NCI-H1105 (cell line): Measurements from ENCODE around the gene PLXNA1.

Experiments used
- DNase-seq: peaks from one replicate; lab custom pipeline; 2025; lab: John Stamatoyannopoulos, UW

Gene PLXNA1

DNA sequence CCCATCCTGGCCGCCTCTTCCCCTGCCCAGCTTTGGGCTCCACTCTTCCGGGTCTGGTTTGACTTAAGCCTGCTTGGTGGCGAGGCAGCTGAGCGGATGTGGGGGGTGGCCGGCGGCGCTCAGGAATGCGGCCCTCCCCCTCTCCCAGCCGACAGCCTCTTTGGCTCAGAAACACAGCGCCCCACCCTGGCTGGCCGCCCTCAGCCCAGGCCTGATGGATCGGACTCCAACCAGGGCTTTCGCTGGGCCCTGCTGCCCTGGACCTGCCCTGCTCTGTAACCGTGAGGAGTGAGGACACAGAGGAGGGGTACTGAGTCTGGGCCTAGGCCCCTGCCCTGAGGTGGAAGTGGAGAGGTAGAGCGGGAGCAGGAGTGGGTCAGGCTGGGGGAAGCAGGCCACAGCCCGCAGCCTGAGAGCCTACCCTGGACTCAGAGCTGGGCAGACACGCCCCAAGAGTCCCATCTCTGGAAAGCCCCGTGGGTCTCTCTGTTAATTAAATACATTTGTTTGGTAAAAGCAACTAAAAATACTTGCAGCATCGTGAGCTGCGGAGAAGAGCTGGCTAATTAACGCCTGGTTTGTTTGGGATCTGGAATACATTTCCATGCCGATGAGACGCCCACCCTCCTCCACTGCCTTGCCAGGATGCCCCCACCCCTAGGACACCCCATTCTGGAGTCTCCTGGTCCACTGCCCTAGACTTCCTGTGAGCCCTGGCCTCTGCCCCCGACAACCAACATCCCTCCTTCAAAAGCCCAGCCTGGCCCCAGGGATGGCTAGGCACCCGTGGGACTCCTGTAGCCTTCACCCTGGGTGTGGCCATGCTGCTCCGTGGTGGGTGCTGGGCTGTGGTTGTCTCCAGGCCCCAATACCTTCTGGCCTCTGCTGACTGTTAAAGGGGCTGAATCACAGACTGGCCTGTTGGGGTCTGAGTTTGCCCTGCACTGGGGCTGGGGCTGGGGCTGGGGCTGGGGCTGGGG lies 19.6 kb downstream of the PLXNA1 start:
- no peak for DNase-seq

DNA sequence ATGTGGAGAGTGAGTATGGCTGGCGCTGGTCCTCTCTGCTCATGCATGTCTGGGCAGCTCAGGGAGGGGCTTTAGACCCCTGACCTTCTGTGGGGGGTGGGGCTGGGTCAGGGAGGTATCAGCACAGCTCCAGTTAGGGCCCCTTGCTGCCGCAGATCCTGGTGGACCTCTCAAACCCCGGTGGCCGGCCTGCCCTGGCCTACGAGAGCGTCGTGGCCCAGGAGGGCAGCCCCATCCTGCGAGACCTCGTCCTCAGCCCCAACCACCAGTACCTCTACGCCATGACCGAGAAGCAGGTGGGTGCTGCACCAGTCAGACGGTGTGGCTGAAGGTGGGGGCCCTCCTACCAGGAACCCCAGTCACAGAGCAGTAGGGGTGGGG lies 20.2 kb downstream of the PLXNA1 start:
- no peak for DNase-seq

DNA sequence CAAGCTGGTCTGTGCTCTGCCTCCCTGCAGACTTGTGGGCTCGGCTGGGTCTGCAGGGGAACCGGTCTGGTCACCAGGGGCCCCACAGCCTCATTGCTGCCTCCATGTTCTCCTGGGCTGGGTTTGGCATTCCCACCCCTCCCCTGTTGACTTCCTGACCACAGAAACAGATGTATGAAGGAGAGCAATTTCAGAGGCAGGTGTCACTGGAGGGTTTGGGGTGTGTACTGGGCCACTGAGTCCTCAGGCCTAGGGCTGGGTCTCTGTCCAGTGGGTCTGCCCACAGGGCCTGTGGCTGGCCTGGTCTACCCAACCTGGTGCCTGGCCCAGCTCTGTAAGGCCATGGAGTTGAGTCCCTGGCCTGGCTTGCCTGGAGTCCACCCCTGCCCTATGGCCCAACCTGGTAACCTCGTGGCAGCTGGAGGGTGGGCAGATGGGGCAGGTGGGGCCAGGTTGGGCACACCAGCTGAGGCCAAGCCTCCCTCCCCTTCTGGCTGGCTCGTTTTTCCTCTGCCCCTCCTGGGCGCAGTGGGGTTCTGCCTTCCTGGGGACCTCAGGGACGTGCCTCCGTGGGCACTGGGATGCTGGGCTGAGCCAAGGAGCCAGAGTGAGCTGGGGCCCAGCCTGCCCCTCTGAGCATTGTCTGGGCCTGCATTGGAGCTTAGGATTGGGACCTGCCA lies 20.8 kb downstream of the PLXNA1 start:
- no peak for DNase-seq

DNA sequence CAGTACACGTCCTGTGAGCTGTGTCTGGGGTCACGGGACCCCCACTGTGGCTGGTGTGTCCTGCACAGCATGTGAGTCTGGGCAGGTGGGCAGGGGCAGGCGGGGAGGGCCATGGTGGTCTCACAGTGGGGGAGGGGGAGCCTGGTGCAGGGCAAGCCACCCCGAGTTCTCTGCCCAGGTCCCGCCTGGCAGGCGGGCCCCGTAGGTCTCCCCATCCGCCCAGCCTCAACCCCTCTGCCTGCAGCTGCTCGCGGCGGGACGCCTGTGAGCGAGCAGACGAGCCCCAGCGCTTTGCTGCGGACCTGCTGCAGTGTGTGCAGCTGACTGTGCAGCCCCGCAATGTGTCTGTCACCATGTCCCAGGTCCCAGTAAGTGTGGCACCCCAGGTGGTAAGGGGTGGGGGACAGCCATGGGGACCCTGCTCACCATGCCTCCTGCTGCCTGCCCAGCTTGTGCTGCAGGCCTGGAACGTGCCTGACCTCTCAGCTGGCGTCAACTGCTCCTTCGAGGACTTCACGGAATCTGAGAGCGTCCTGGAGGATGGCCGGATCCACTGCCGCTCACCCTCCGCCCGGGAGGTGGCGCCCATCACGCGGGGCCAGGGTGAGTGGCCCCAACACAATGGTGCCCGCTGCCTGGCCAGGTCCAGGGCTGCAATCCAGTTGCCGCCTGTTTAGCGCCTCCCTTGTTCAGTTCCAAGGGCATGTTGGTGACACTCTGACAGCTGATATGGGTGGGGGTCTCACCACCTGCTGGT lies 21.9 kb downstream of the PLXNA1 start:
- DNase-seq, result no peak

DNA sequence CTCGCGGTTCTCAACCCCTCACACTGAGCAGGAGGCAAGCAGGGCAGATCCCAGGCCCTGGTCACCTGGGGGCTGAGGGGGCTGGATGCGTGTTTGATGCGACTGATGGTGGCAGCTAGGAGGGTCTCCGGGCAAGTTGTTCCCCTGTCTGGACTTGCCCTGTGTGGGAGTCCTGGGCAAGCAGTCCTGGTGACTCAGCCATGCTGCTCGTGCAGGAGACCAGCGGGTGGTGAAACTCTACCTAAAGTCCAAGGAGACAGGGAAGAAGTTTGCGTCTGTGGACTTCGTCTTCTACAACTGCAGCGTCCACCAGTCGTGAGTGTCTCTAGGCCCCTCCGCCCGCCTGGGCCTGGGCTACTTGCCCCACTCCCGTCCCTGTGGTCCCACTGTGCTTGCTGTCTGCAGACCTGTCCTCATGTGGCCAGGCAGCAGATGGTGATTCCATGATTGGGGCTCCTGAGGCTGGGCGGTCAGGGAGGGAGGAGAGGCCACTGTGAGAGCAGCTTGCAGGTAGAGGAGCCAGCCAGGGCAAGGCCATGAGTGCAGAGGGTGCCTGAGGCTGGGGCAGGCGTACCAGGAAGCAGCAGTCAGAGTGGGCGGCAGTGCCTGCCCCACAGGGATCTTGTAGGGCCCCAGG lies 23.1 kb downstream of the PLXNA1 start:
- no peak for DNase-seq

DNA sequence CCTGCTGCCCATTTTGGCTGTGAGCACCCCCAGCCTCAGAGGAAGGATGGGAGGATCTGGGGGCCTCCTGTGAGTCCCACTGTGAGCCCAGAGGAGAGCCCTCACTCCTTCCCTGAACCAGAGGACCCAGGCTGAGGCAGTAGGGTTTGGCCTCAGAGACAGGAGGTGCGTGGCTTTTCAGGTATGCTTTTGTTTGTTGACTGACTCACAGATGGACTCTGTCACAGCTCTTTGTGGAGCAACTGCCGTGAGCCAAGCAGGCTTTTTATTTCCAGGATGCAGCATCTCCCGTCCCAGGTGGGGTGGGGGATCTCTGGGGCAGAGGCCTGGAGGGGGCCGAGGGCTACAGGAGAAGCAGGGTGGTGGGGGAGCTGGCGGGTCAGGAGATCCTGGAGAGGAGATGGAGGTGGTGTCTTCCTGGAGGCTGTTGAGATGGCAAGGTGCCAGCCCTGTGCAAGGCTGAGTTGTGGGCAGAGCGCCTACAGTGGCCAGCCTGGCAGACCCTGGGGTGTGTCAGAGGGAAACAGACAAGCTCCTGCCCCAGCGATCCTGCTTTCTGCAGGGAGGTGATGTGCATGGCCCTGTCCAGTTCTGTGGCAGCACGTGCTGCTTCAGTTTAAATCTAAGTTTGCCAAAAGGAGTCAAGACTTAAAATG lies 24.0 kb downstream of the PLXNA1 start:
- DNase-seq, result no peak

DNA sequence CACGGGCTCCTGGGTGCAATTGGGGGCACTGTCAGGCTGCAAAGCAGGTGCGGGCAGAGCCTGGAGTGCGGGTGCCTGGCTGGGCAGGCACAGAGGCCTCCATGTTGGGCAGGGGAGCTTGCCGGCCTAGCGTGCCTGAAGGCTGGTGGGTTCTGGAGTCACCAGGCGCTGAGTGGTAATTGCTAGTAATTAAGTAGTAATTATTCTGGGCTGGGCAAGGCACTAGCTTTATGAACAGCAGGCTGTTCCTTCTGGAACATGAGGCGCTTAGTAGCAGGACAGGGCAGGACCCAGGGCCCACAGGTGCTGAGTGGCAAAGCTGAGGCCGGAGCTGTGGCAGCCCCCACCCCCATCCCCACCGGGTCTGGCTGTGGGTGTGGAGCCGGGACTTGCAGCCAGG lies 25.3 kb downstream of the PLXNA1 start:
- peak; percentile 92 for DNase-seq

DNA sequence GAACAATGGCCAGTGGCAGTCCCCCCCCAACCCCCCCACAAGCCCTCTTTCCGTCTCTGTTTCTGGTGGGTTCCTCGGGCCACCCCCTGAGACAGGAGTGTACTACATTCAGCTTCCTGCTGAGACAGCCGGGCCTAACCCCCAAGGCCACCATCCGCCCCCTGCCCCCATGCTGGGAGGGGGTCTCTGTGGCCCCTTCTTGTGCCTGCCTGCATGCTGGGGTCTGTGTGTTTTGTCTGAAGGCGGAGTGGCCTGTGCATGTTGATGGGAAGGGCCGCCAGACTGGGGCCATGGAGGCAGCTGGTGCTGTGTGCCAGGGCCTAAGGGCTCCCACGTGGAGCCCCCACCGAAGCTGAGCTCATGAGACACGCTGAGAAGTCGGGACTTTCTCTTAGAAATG lies 26.6 kb downstream of the PLXNA1 start:
- no peak for DNase-seq

DNA sequence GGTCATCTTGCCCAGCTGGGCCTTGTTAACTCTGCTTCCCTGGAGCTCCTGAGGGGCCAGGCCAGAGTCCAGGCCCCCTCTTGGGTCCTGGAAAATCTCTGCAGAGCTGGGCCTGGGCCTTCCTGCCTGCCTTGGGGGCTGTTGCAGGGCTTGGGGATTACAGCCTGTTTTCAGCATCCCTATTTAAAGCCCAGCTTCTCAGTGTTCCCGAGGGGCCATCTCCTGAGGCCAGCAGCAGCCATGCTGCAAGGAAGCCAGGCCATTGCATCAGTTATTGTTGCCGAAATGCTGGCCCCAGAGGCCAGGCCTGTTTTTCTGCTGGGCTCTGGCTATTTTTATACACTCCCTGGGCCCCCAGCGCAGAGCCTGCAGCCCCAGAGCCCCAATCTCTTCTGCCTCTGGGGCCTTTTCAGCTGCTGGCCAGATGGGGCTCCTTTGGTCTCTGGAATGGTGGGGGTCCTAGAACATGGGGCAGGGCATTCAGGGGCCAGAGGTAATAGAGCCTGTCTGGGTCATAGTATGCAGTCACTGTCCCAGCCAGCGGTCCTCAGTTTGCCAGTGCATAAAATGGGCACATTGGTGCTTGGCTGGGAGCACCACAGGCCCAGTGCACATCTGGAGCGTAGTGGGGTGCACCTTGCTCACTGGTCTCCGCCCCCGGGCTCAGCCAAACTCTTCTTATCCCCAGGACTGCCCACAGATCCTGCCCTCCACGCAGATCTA lies 28.5 kb downstream of the PLXNA1 start:
- no peak for DNase-seq

DNA sequence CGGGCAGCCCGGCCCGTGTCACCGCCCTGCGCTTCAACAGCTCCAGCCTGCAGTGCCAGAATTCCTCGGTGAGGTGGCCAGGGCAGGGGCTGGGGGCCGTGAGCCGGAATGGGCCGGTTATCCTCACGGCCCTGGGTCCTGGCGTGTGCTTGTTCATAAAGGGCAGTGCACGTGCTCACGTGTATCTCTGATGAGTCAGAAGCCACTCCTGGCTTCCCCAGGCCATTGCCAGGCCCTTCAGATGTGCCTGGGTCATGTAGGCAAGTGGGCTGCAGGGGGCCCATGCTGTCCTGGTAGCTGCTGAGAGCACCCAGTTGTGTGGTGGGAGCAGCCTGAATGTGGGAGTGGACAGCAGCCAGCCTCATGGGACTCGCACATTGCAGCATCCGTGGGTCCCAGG lies 29.2 kb downstream of the PLXNA1 start:
- DNase-seq, result no peak

DNA sequence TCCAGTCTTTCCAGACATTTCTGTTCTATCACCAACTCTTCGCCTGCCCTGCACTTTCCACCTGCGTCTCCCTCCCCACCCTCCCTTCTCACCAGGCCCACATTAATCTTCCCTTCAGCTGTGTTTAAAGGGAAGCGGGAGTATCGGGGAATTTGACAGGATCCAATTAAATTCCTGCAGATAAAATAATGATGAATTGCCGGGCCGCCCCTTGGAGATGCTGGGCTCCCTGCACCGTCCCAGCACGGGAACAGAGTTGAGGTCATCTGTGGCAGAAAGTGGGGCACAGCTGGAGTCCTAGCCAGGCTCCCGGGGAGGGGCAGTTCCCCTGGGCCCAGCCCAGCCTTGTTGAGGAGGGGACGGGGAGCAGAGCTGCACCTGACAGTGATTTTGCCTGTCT lies 30.3 kb downstream of the PLXNA1 start:
- no peak for DNase-seq

DNA sequence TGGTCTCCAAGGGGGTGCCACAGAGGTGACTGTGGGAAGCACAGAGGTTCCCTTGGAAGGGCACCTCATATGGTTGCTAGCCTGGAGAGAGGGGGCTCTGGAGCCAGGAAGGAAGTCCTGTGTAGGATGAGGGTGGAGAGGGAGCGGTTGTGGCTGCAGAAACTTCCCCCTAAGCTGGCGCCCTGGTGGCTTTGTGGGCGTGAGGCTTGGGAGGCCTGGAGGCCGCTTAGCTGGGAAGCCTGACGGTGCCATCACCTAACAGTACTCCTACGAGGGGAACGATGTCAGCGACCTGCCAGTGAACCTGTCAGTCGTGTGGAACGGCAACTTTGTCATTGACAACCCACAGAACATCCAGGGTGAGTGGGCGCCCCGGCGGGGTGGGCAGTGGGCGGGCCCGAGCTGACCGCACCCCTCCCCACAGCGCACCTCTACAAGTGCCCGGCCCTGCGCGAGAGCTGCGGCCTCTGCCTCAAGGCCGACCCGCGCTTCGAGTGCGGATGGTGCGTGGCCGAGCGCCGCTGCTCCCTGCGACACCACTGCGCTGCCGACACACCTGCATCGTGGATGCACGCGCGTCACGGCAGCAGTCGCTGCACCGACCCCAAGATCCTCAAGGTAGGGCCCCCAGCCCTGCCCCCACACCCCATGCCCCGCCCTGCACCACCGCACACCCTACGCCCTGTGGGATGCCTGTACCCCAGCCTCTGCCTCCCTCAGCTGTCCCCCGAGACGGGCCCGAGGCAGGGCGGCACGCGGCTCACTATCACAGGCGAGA lies 31.0 kb downstream of the PLXNA1 start:
- no peak for DNase-seq

DNA sequence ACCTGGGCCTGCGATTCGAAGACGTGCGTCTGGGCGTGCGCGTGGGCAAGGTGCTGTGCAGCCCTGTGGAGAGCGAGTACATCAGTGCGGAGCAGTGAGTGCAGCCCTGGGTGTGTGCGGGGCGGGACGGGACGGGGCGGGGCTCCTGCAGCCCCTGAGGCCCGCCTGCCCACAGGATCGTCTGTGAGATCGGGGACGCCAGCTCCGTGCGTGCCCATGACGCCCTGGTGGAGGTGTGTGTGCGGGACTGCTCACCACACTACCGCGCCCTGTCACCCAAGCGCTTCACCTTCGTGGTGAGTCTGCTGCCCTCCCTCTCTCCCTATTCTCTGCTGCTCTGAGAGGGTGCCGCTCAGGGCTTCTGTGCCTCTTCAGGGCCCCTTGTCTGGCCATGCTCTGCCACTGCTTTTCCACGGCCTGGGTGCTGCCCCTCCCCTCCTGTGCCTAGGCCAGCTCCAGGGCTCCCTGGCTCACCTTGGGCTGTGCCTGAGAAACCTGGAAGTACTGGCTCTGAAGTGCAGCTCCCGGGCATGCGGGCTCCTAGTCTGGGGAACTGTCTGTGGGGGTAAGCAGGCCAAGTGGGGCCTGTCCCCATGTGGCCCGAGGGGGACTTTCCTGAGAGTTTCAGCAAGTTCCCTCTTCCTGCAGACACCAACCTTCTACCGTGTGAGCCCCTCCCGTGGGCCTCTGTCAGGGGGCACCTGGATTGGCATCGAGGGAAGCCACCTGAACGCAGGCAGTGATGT lies 31.8 kb downstream of the PLXNA1 start:
- no peak for DNase-seq

DNA sequence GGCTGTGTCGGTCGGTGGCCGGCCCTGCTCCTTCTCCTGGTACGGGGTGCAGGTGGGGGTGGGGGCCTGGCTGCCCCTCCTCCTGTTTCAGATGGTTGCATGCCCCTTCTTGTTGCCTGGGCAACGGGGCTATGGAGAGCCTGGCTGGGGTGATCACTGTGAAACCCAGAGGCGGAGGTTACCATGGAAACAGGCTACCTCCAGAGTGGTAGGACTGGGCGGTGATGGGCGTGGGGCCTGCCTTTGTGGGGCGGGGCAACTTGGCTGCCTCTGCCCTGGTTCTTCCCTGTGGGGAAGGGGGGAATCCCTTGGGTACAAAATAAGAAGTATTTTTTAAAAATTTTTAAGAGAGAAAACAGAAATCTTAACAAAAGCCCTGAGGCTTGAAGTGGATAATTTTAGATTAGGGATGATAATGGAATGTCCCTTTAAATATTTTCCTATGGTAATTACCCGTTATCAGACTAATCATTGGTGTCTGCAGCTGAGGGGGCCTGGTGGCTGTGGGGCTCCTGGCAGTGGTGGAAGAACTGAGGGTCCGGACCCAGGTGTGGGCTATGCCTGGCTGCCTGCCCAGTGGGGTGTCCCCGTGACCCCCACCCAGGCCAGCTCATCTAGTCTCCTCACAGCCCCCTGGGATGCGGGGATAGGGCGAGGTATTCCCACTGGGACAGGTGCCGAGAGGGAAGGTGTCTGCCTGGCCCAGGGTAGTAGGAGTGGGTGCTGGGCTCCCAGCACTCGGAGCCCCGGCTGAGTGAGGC lies 32.5 kb downstream of the PLXNA1 start:
- DNase-seq, result peak; percentile 44

DNA sequence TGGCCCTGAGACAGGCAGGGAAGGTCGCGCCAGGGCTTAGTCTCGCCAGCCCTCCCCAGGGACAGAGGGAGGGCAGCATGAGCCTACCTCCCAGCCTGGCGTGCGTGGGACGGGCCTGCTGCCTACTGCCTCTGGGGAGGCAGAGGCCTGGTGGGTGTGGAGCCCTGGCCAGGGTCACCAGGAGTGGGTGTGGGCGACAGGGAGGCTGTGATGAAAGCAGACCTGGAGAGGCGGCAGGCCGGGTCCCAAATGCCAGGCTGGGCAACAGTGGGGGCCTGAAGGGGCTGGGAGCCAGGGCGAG lies 33.1 kb downstream of the PLXNA1 start:
- no peak for DNase-seq

DNA sequence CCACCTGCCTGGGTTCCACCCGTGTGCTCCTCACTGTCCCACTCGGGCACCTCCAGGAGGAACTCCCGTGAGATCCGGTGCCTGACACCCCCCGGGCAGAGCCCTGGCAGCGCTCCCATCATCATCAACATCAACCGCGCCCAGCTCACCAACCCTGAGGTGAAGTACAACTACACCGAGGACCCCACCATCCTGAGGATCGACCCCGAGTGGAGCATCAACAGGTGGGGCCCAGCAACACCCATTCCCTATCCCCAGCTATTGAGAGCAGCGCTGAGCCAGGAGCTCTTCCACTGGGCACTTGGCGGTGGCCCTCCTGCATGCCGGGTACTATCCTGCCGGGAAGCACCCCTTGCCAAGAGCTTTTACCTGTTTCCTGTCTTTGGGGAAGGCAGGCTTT lies 33.5 kb downstream of the PLXNA1 start:
- no peak for DNase-seq

DNA sequence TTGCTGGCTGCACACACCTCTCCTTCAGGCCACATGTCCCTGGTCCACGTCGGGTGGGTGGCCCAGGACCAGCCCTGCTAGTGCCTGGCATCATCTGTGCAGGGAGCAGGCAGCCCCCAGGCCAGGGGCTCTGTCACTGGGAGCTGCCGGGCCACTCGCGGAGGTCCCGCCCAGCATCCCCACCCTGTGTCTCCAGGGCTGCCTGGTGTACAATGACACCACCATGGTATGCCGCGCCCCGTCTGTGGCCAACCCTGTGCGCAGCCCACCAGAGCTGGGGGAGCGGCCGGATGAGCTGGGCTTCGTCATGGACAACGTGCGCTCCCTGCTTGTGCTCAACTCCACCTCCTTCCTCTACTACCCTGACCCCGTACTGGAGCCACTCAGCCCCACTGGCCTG lies 34.3 kb downstream of the PLXNA1 start:
- DNase-seq, result no peak

DNA sequence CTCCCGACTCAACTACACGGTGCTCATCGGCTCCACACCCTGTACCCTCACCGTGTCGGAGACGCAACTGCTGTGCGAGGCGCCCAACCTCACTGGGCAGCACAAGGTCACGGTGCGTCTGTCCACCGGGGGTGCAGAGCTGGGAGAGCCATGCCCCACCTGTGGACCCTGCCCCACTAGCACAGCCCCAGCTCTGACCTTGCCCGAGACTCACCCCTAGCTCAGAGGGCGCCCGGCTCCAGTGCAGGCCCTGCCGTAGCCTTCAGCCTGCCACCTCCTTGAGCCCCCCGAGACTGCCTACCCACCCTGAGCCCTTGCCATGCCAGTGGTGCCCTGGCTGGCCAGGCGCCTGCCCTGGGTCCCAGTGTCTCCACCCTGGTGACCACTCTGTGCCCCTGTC lies 34.9 kb downstream of the PLXNA1 start:
- no peak for DNase-seq

DNA sequence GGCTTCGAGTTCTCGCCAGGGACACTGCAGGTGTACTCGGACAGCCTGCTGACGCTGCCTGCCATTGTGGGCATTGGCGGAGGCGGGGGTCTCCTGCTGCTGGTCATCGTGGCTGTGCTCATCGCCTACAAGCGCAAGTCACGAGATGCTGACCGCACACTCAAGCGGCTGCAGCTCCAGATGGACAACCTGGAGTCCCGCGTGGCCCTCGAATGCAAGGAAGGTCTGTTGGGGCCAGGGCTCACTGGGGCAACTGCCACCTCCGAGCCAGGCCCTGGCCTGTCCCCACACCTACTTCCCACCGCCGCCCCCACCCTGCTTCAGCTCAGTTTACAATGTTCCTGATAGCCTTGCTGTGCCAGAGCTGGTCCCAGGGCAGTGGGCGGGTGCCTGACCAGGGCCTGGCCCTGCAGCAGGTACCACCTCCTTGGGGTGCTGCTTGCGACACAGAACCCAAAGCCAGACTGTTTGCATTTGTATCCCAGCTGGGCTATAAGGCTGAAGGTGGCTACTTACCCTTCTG lies 35.5 kb downstream of the PLXNA1 start:
- DNase-seq, result no peak
